ENCODE results near the gene TNRC6B. TPM values are rescaled to one million over a fixed set of nuclear protein-coding genes. Genes with fewer than 3 reads are reported as not detected.
"Not testable (repeated sequence)": the region's sequence is repeated elsewhere in the genome, so short reads cannot be mapped to it uniquely, and the experiment has no call there.

TNRC6B gene
- total RNA-seq, 1 donor: 35.3 TPM

DNA sequence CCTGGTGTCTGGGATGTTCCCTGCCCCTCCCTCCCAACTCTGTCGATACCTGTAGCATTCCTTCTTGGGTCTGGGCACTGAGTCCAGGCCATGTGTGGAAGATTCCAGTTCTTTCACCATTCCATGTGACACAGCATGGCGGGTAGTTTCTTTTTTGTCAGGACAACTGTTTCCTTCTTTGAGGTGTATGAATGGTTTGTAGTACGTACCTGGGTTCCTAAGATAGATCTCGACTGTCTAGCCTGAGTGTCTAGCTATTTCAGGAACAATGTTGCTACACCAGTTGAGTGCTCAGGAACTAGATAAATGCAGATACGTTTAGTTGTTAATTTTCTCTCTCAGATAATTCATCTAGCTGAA lies 43.3 kb downstream of the TNRC6B start:
- no peak for DNase-seq (ENCODE audit: low read depth)
- no peak overlapping the region for H3K4me3 ChIP-seq (ENCODE audit: low read depth, low read length)
- TF ChIP-seq, protein P1, sequence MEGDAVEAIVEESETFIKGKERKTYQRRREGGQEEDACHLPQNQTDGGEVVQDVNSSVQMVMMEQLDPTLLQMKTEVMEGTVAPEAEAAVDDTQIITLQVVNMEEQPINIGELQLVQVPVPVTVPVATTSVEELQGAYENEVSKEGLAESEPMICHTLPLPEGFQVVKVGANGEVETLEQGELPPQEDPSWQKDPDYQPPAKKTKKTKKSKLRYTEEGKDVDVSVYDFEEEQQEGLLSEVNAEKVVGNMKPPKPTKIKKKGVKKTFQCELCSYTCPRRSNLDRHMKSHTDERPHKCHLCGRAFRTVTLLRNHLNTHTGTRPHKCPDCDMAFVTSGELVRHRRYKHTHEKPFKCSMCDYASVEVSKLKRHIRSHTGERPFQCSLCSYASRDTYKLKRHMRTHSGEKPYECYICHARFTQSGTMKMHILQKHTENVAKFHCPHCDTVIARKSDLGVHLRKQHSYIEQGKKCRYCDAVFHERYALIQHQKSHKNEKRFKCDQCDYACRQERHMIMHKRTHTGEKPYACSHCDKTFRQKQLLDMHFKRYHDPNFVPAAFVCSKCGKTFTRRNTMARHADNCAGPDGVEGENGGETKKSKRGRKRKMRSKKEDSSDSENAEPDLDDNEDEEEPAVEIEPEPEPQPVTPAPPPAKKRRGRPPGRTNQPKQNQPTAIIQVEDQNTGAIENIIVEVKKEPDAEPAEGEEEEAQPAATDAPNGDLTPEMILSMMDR (IDR thresholded peaks at IDR 0.05; ENCODE audit: insufficient read depth, low read length): no peak

GRCh38 chr22:40222979-40223378 lies 45.3 kb downstream of the TNRC6B start:
- not testable (repeated sequence) for DNase-seq (ENCODE audit: low read depth); H3K4me3 ChIP-seq (ENCODE audit: low read depth, low read length)

- H3K4me3 ChIP-seq (ENCODE audit: low read depth, low read length): no peak overlapping the region
- DNase-seq (ENCODE audit: low read depth): no peak
- TF ChIP-seq, protein P1 (IDR thresholded peaks at IDR 0.05; ENCODE audit: insufficient read depth, low read length): no peak
These were observed 47.0 kb downstream of the TNRC6B start for GRCh38 chr22:40224702-40225101.

GRCh38 chr22:40226620-40227019 lies 48.9 kb downstream of the TNRC6B start:
- no peak for DNase-seq (ENCODE audit: low read depth)
- TF ChIP-seq, protein P1 (IDR thresholded peaks at IDR 0.05; ENCODE audit: insufficient read depth, low read length): no peak
- no peak overlapping the region for H3K4me3 ChIP-seq (ENCODE audit: low read depth, low read length)

GRCh38 chr22:40231618-40232313 lies 54.0 kb downstream of the TNRC6B start:
- DNase-seq (ENCODE audit: low read depth): no peak
- TF ChIP-seq, protein P1 (IDR thresholded peaks at IDR 0.05; ENCODE audit: insufficient read depth, low read length): no peak
- no peak overlapping the region for H3K4me3 ChIP-seq (ENCODE audit: low read depth, low read length)

DNA sequence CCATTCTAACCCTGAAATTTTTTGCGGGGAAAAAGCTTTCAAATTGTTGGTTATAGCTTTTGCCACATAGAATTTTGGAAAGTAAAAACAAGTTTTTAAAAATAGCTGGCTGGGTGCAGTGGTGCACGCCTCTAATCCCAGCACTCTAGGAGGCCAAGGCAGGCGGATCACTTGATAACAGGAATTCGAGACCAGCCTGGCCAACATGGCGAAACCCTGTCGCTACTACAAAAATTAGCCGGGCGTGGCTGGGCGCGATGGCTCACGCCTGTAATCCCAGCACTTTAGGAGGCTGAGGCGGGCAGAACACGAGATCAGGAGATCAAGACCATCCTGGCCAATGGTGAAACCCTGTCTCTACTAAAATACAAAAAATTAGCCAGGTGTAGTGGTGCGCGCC lies 54.9 kb downstream of the TNRC6B start:
- TF ChIP-seq, protein P1 (IDR thresholded peaks at IDR 0.05; ENCODE audit: insufficient read depth, low read length): no peak
- no peak for DNase-seq (ENCODE audit: low read depth)
- no peak overlapping the region for H3K4me3 ChIP-seq (ENCODE audit: low read depth, low read length)

GRCh38 chr22:40233886-40234285 lies 56.2 kb downstream of the TNRC6B start:
- H3K4me3 ChIP-seq (ENCODE audit: low read depth, low read length): no peak overlapping the region
- TF ChIP-seq, protein P1 (IDR thresholded peaks at IDR 0.05; ENCODE audit: insufficient read depth, low read length): no peak
- no peak for DNase-seq (ENCODE audit: low read depth)
